IMR-90 (cell line): ENCODE results near the gene SYNE2.

Experiments used
- POLR2A ChIP-seq: IDR thresholded peaks from 2 replicates; pipeline ENCODE4 v1.6.1; 2012; ENCODE audit warnings: mild to moderate bottlenecking, low read depth, low read length
- RCOR1 ChIP-seq: IDR thresholded peaks from 2 replicates; pipeline ENCODE4 v1.6.1; 2012; ENCODE audit warnings: mild to moderate bottlenecking, low read length, improper control_type of control experiment; ENCODE audit not compliant: insufficient replicate concordance
- TF ChIP-seq, protein P1 (sequence below): conservative IDR thresholded peaks from 2 replicates; pipeline ENCODE4 v1.5.1; 2012; ENCODE audit warnings: mild to moderate bottlenecking, low read depth, low read length, improper control_type of control experiment

GRCh38 chr14:63910583-63911363, 58.0 kb downstream of the SYNE2 start:
- TF ChIP-seq POLR2A (no peak), RCOR1 (no peak)
- TF ChIP-seq, protein P1, sequence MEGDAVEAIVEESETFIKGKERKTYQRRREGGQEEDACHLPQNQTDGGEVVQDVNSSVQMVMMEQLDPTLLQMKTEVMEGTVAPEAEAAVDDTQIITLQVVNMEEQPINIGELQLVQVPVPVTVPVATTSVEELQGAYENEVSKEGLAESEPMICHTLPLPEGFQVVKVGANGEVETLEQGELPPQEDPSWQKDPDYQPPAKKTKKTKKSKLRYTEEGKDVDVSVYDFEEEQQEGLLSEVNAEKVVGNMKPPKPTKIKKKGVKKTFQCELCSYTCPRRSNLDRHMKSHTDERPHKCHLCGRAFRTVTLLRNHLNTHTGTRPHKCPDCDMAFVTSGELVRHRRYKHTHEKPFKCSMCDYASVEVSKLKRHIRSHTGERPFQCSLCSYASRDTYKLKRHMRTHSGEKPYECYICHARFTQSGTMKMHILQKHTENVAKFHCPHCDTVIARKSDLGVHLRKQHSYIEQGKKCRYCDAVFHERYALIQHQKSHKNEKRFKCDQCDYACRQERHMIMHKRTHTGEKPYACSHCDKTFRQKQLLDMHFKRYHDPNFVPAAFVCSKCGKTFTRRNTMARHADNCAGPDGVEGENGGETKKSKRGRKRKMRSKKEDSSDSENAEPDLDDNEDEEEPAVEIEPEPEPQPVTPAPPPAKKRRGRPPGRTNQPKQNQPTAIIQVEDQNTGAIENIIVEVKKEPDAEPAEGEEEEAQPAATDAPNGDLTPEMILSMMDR, result no peak
